H1 (cell line): ENCODE measurements around the gene MDM4. TPM values are rescaled to one million over a fixed set of nuclear protein-coding genes. Genes with fewer than 3 reads are reported as not detected.

Source experiments
- CTCF ChIA-PET: fragments of 300-600 bp; sonication (Branson Sonifier 250); formaldehyde crosslinking; loops from one replicate; lab custom pipeline; 2021; ENCODE audit not compliant: partially characterized antibody; lab: Charles Lee
- POLR2A ChIA-PET: fragments of 300-600 bp; sonication (Branson Sonifier 250); formaldehyde crosslinking; loops from one replicate; lab custom pipeline; 2021; ENCODE audit warnings: inconsistent platforms; ENCODE audit not compliant: partially characterized antibody; lab: Charles Lee
- DNase-seq, 2 experiments: peaks; one replicate each; pipeline versions ENCODE4 v3.0.0 to v3.0.0-alpha.2; 2010 to 2022; ENCODE audit warnings: low spot score in 2 of 2, low read depth in 1 of 2, mixed read lengths in 1 of 2
- FAIRE-seq: peaks from 2 replicates; lab custom pipeline; 2011; peaks lifted over from hg19 to GRCh38; lab: Jason Lieb, UNC
- H2AFZ ChIP-seq: 2 replicates; pipeline ENCODE4 v1.8.1; 2012; ENCODE audit warnings: low read length, inconsistent platforms
- H2AK5ac ChIP-seq: 2 replicates; pipeline ENCODE4 v1.6.1; 2013; ENCODE audit warnings: low read depth, low read length
- H2BK120ac ChIP-seq: replicated peaks from 2 replicates; pipeline ENCODE3; 2013; ENCODE audit warnings: low read depth, low read length, inconsistent platforms
- H2BK12ac ChIP-seq: 2 replicates; pipeline ENCODE4 v1.6.1; 2013; ENCODE audit warnings: low read depth, low read length
- H2BK15ac ChIP-seq: 2 replicates; pipeline ENCODE4 v1.6.1; 2013; ENCODE audit warnings: low read length
- H2BK20ac ChIP-seq: 2 replicates; pipeline ENCODE4 v1.6.1; 2013; ENCODE audit warnings: low read length
- H2BK5ac ChIP-seq: 2 replicates; pipeline ENCODE4 v1.6.1; 2013; ENCODE audit warnings: low read depth, low read length
- H3K14ac ChIP-seq: 2 replicates; pipeline ENCODE4 v1.6.1; 2013; ENCODE audit warnings: inconsistent platforms; ENCODE audit not compliant: insufficient read length
- H3K18ac ChIP-seq: 2 replicates; pipeline ENCODE4 v1.6.1; 2013; ENCODE audit warnings: low read length; ENCODE audit errors: extremely low read depth
- H3K23ac ChIP-seq: 2 replicates; pipeline ENCODE4 v1.6.1; 2013; ENCODE audit warnings: inconsistent platforms; ENCODE audit not compliant: insufficient read length
- H3K23me2 ChIP-seq: 2 replicates; pipeline ENCODE4 v1.6.1; 2013; ENCODE audit warnings: low read depth, low read length
- H3K27ac ChIP-seq: 2 replicates; pipeline ENCODE4 v1.6.1; 2011; ENCODE audit warnings: low read depth, low read length, inconsistent platforms
- H3K27me3 ChIP-seq, 4 experiments: replicated peaks in 1 of 4; 1 replicate in 1 of 4; 2 replicates in 3 of 4; pipeline versions ENCODE4 v1.6.1 to v1.8.1; 2011 to 2013; ENCODE audit warnings: low read length in 3 of 4, mild to moderate bottlenecking in 3 of 4, inconsistent platforms in 2 of 4, mixed read lengths in 2 of 4, moderate library complexity in 1 of 4; ENCODE audit not compliant: control insufficient read depth in 3 of 4, insufficient read depth in 3 of 4; ENCODE audit errors: extremely low read depth in 1 of 4
- H3K36me3 ChIP-seq, 4 experiments: 2 replicates each; pipeline versions ENCODE4 v1.6.1 to v1.8.1; 2011 to 2013; ENCODE audit warnings: mild to moderate bottlenecking in 4 of 4, low read length in 3 of 4, moderate library complexity in 2 of 4, control low read depth in 1 of 4, inconsistent platforms in 1 of 4; ENCODE audit not compliant: insufficient read depth in 4 of 4, control insufficient read depth in 2 of 4
- H3K4ac ChIP-seq: replicated peaks from 2 replicates; pipeline ENCODE3; 2013; ENCODE audit warnings: low read length, low read depth, mixed read lengths, inconsistent platforms; ENCODE audit not compliant: insufficient read length
- H3K4me1 ChIP-seq, 4 experiments: replicated peaks in 1 of 4; 1 replicate in 1 of 4; 2 replicates in 3 of 4; pipeline versions ENCODE4 v1.6.1 to v1.8.1; 2011 to 2013; ENCODE audit warnings: low read length in 3 of 4, inconsistent platforms in 2 of 4, mixed read lengths in 1 of 4; ENCODE audit not compliant: insufficient read depth in 4 of 4, control insufficient read depth in 3 of 4
- H3K4me2 ChIP-seq, 2 experiments: 2 replicates each; pipeline versions ENCODE4 v1.6.1 to v1.8.1; 2011 to 2013; ENCODE audit warnings: low read depth in 2 of 2, low read length in 2 of 2, control low read depth in 1 of 2, inconsistent platforms in 1 of 2, mild to moderate bottlenecking in 1 of 2; ENCODE audit not compliant: insufficient read depth in 1 of 2
- H3K4me3 ChIP-seq, 4 experiments: fragments of 200-600, 300-600 bp in 1 of 4; sonication (generic), shearing (Covaris generic), sonication (Bioruptor Twin) in 1 of 4; 2 replicates each; pipeline versions ENCODE4 v1.5.1 to v1.8.1; 2011 to 2016; ENCODE audit warnings: low read length in 4 of 4, low read depth in 3 of 4, control low read depth in 2 of 4, inconsistent platforms in 2 of 4, mild to moderate bottlenecking in 2 of 4, mixed read lengths in 1 of 4, moderate library complexity in 1 of 4; ENCODE audit not compliant: insufficient read depth in 2 of 4; ENCODE audit errors: extremely low read depth in 1 of 4
- H3K56ac ChIP-seq: replicated peaks from 2 replicates; pipeline ENCODE3; 2013; ENCODE audit warnings: low read depth, mild to moderate bottlenecking, mixed read lengths, low read length, inconsistent platforms; ENCODE audit not compliant: insufficient read length
- H3K79me1 ChIP-seq: 2 replicates; pipeline ENCODE4 v1.6.1; 2013; ENCODE audit warnings: low read depth, low read length, control low read depth
- H3K79me2 ChIP-seq, 2 experiments: 2 replicates each; pipeline versions ENCODE4 v1.6.1 to v1.8.1; 2012 to 2013; ENCODE audit warnings: low read length in 2 of 2, mild to moderate bottlenecking in 2 of 2, inconsistent platforms in 1 of 2; ENCODE audit not compliant: insufficient read depth in 2 of 2, control insufficient read depth in 1 of 2
- H3K9ac ChIP-seq, 4 experiments: replicated peaks in 1 of 4; 1 replicate in 1 of 4; 2 replicates in 3 of 4; pipeline versions ENCODE4 v1.6.1 to v1.8.1; 2011 to 2013; ENCODE audit warnings: low read depth in 3 of 4, low read length in 3 of 4, control low read depth in 2 of 4, mild to moderate bottlenecking in 2 of 4, moderate library complexity in 2 of 4, inconsistent platforms in 1 of 4; ENCODE audit errors: extremely low read depth in 1 of 4
- H3K9me3 ChIP-seq, 2 experiments: 2 replicates each; pipeline versions ENCODE4 v1.6.1 to v1.8.1; 2012 to 2013; ENCODE audit warnings: mild to moderate bottlenecking in 2 of 2, moderate library complexity in 2 of 2, control low read depth in 1 of 2, inconsistent platforms in 1 of 2, low read depth in 1 of 2, low read length in 1 of 2, mixed read lengths in 1 of 2; ENCODE audit not compliant: insufficient read depth in 2 of 2
- H4K20me1 ChIP-seq, 2 experiments: replicated peaks in 1 of 2; 2 replicates each; pipeline versions ENCODE3 to v1.8.1; 2011 to 2013; ENCODE audit warnings: inconsistent platforms in 2 of 2, low read length in 2 of 2, mild to moderate bottlenecking in 1 of 2; ENCODE audit not compliant: insufficient read depth in 2 of 2, control insufficient read depth in 1 of 2
- H4K5ac ChIP-seq: 2 replicates; pipeline ENCODE4 v1.6.1; 2013; ENCODE audit warnings: low read length, low read depth, mixed read lengths, inconsistent platforms; ENCODE audit not compliant: insufficient read length
- H4K8ac ChIP-seq: 2 replicates; pipeline ENCODE4 v1.8.0; 2013; ENCODE audit warnings: mild to moderate bottlenecking, moderate library complexity, low read length, inconsistent platforms; ENCODE audit not compliant: insufficient read depth; ENCODE audit errors: extremely low read depth
- H4K91ac ChIP-seq: replicated peaks from 2 replicates; pipeline ENCODE3; 2013; ENCODE audit warnings: low read length, mixed read lengths, inconsistent platforms; ENCODE audit not compliant: insufficient read length
- ASH2L ChIP-seq: fragments of 200-600, 300-600 bp; sonication (generic); IDR thresholded peaks from one replicate; pipeline ENCODE4 v1.7.1; 2017; ENCODE audit warnings: low read length
- ATF2 ChIP-seq: IDR thresholded peaks from 2 replicates; pipeline ENCODE4 v1.6.1; 2012; ENCODE audit warnings: low read length, inconsistent platforms
- CBX8 ChIP-seq: fragments of 300-800, 300-1000 bp; sonication (generic); IDR thresholded peaks from 2 replicates; pipeline ENCODE4 v1.7.1; 2016; ENCODE audit warnings: low read depth, low read length, borderline replicate concordance
- CHD2 ChIP-seq: IDR thresholded peaks from 2 replicates; pipeline ENCODE4 v1.6.1; 2012; ENCODE audit warnings: low read length, improper control_type of control experiment
- E2F6 ChIP-seq: IDR thresholded peaks from 2 replicates; pipeline ENCODE4 v1.6.1; 2012; ENCODE audit warnings: inconsistent platforms
- GTF2F1 ChIP-seq: IDR thresholded peaks from 2 replicates; pipeline ENCODE4 v1.6.1; 2012; ENCODE audit warnings: low read depth, low read length, improper control_type of control experiment, borderline replicate concordance
- KDM4A ChIP-seq: IDR thresholded peaks from one replicate; pipeline ENCODE4 v1.7.1; 2012; ENCODE audit warnings: low read depth, mild to moderate bottlenecking, moderate library complexity, low read length, inconsistent platforms; ENCODE audit not compliant: severe bottlenecking
- SRF ChIP-seq: IDR thresholded peaks from 2 replicates; pipeline ENCODE4 v1.6.1; 2011; ENCODE audit warnings: mild to moderate bottlenecking, low read depth, low read length, moderate library complexity
- WGBS, 2 experiments: shearing (Covaris generic) in 1 of 2; methylation state at CpG; one replicate each; pipeline versions ENCODE4 v1.1.6 to v1.1.7; 2013 to 2015; ENCODE audit warnings: low lambda C conversion rate in 2 of 2, mixed read lengths in 2 of 2, inconsistent platforms in 1 of 2, low coverage in 1 of 2, missing lambda C conversion rate in 1 of 2; ENCODE audit not compliant: insufficient replicate concordance in 2 of 2, insufficient coverage in 1 of 2, insufficient read length in 1 of 2; ENCODE audit errors: extremely low coverage in 1 of 2, missing lambda C conversion rate in 1 of 2; 5-methylcytosine and 5-hydroxymethylcytosine counted together
- polyA plus RNA-seq, 7 experiments: library from polyadenylated mRNA; depleted of rRNA in 3 of 7; stranded (reverse) in 5 of 7; unstranded in 2 of 7; fragments of >200 nt in 5 of 7; fragments of 200-250 nt in 2 of 7; gene quantifications; 1 replicate in 5 of 7; 2 replicates in 1 of 7; 4 replicates in 1 of 7; pipeline versions ENCODE4 v1.2.1 to v1.2.3, GENCODE V29; 2011 to 2013; ENCODE audit warnings: missing spikeins in 2 of 7, mixed read lengths in 2 of 7
- total RNA-seq: library from RNA; stranded (reverse); fragmentation: NEBNext Ultra II Directional; extraction: Animal tissue kit (Norgen Biotek cat#: 25700); gene quantifications from 2 replicates; pipeline ENCODE4 v1.2.1, GENCODE V29; 2021

Gene MDM4
- total and polyA plus RNA-seq, 2 of the 8 experiments (the other 6 are each of a cell fraction or from before 2014, with no cell fraction given): 10.8 to 84.9 TPM

GRCh38 chr1:204578867-204579664 lies 62.9 kb downstream of the MDM4 start:
- Histone ChIP-seq H2BK12ac (no peak overlapping the region; the same call in 1 of the 2 replicates), H4K20me1 (peaks cover 0 to 4% of the 10 kb centered on the region in 2 experiments), H2AFZ (no peak overlapping the region), H4K91ac (no peak overlapping the region), H2BK120ac (no peak overlapping the region), H3K18ac (no peak overlapping the region; the same call in 1 of the 2 replicates), H3K79me2 (no peaks in the 10 kb centered on the region), H4K5ac (no peak overlapping the region), H3K4me2 (peak overlapping the region; percentile 18 to 43; a peak in 3 of 4 replicates), H4K8ac (peak overlapping the region; percentile 60; the same call in 1 of the 2 replicates), H3K4ac (peak overlapping the region; percentile 8), H3K14ac (no peak overlapping the region), H3K9ac (no peak overlapping the region), H3K4me1 (peaks cover 18 to 40% (median 27%) of the 10 kb centered on the region in 4 experiments), H2AK5ac (no peak overlapping the region), H3K23me2 (no peaks in the 10 kb centered on the region), H3K4me3 (peak overlapping the region in 1 of 4 experiments; percentile 3; a peak in 2 of 8 replicates), H2BK15ac (peak overlapping the region; percentile 50; the same call in 1 of the 2 replicates), H3K9me3 (no peaks in the 10 kb centered on the region), H3K56ac (no peak overlapping the region), H3K23ac (no peak overlapping the region), H2BK20ac (no peak overlapping the region), H3K27ac (no peak overlapping the region), H3K79me1 (no peaks in the 10 kb centered on the region), H3K27me3 (peaks cover 0 to 12% (median 4%) of the 10 kb centered on the region in 4 experiments; a peak in 3 of 7 replicates), H3K36me3 (no peaks in the 10 kb centered on the region), H2BK5ac (no peak overlapping the region)
- FAIRE-seq (no peak), DNase-seq (no peak)
- ChIA-PET POLR2A (interaction anchor here (0.7 to 1.3 kb wide), 4 partner anchors 11 to 172 kb away, joined by 3 to 5 read pairs (median 4); no protein-coding TSS in a partner anchor), CTCF (interaction anchor here (0.7 to 28.0 kb wide), 15 partner anchors 12 to 317 kb away, joined by 3 to 397 read pairs (median 5); no protein-coding TSS in a partner anchor)
- no peak for TF ChIP-seq KDM4A
- TF ChIP-seq ASH2L: no peak
- TF ChIP-seq SRF: no peak
- no peak for TF ChIP-seq E2F6
- TF ChIP-seq ATF2: no peak
- TF ChIP-seq CBX8: no peak
- TF ChIP-seq GTF2F1: no peak
- no peak for TF ChIP-seq CHD2
- WGBS, 2 experiments: 68% methylated on average over 18 of the region's 18 CpGs; no CpG with 5 or more reads in 1 of the 2 experiments
